GM23338 (cell line): ENCODE data around the gene LRP11. TPM values are rescaled to one million over a fixed set of nuclear protein-coding genes. Genes with fewer than 3 reads are reported as not detected.

Experiments used
- ATAC-seq: fragments of 200-7000 bp; cut with Tn5 transposase; 3 replicates; pipeline ENCODE4 v1.9.1; 2020
- DNase-seq: peaks from one replicate; pipeline ENCODE4 v3.0.0-alpha.2; 2015; ENCODE audit warnings: low spot score
- H2AFZ ChIP-seq: fragments of 200-600 bp; sonication (generic); 2 replicates; pipeline ENCODE4 v1.8.0; 2016; ENCODE audit warnings: antibody characterized with exemption, mild to moderate bottlenecking, moderate library complexity
- H3F3A ChIP-seq: fragments of 200-600 bp; sonication (generic); replicated peaks from 2 replicates; pipeline ENCODE4 v1.8.0; 2017; ENCODE audit warnings: antibody characterized with exemption, mixed run types, low read depth
- H3K27ac ChIP-seq: fragments of 200-600 bp; sonication (generic); 2 replicates; pipeline ENCODE4 v1.6.1; 2016; ENCODE audit warnings: low read depth
- H3K27me3 ChIP-seq: fragments of 200-600 bp; sonication (generic); 2 replicates; pipeline ENCODE4 v1.8.0; 2016; ENCODE audit warnings: mild to moderate bottlenecking, mixed run types, moderate library complexity; ENCODE audit not compliant: insufficient read depth
- H3K36me3 ChIP-seq: fragments of 200-600 bp; sonication (generic); 2 replicates; pipeline ENCODE4 v1.8.0; 2016; ENCODE audit warnings: mild to moderate bottlenecking; ENCODE audit not compliant: insufficient read depth
- H3K4me1 ChIP-seq: fragments of 200-600 bp; sonication (generic); 2 replicates; pipeline ENCODE4 v1.8.0; 2016; ENCODE audit warnings: mild to moderate bottlenecking, moderate library complexity; ENCODE audit not compliant: insufficient read depth
- H3K4me2 ChIP-seq: fragments of 200-600 bp; sonication (generic); 2 replicates; pipeline ENCODE4 v1.7.1; 2017; ENCODE audit warnings: mixed run types
- H3K4me3 ChIP-seq: fragments of 200-600 bp; sonication (generic); 2 replicates; pipeline ENCODE4 v1.6.1; 2016; ENCODE audit warnings: mixed run types
- H3K79me2 ChIP-seq: fragments of 200-600 bp; sonication (generic); replicated peaks from 2 replicates; pipeline ENCODE4 v1.8.0; 2017; ENCODE audit warnings: mild to moderate bottlenecking; ENCODE audit not compliant: insufficient read depth
- H3K9me2 ChIP-seq: fragments of 200-600 bp; sonication (generic); 2 replicates; pipeline ENCODE4 v1.8.0; 2017; ENCODE audit not compliant: insufficient read depth
- H4K20me1 ChIP-seq: fragments of 200-600 bp; sonication (generic); replicated peaks from 2 replicates; pipeline ENCODE4 v1.8.0; 2017; ENCODE audit warnings: mild to moderate bottlenecking; ENCODE audit not compliant: insufficient read depth
- H3K27ac Mint-ChIP-seq: 2 replicates; pipeline ENCODE4 v1.8.0; 2020; ENCODE audit warnings: inconsistent platforms, mild to moderate bottlenecking, moderate library complexity, mixed read lengths
- H3K27me3 Mint-ChIP-seq: 3 replicates; pipeline ENCODE4 v1.8.0; 2022; ENCODE audit warnings: low read depth, mild to moderate bottlenecking, moderate library complexity, mixed read lengths, inconsistent platforms; ENCODE audit not compliant: insufficient read depth, poor library complexity
- H3K36me3 Mint-ChIP-seq: 3 replicates; pipeline ENCODE4 v1.8.0; 2021; ENCODE audit warnings: low read depth, mild to moderate bottlenecking, inconsistent platforms, moderate library complexity, mixed read lengths
- H3K4me1 Mint-ChIP-seq: 3 replicates; pipeline ENCODE4 v1.8.0; 2020; ENCODE audit warnings: mild to moderate bottlenecking, inconsistent platforms, mixed read lengths
- H3K4me3 Mint-ChIP-seq: 3 replicates; pipeline ENCODE4 v1.8.0; 2021; ENCODE audit warnings: moderate library complexity, mild to moderate bottlenecking, inconsistent platforms, mixed read lengths
- H3K9me3 Mint-ChIP-seq: 3 replicates; pipeline ENCODE4 v1.8.0; 2020; ENCODE audit warnings: moderate library complexity, mild to moderate bottlenecking, inconsistent platforms, mixed read lengths
- CREB1 ChIP-seq: fragments of 250-450 bp; sonication (Bioruptor Pico); IDR thresholded peaks from 2 replicates; pipeline ENCODE4 v1.5.0; 2020; ENCODE audit warnings: low read depth, mild to moderate bottlenecking, moderate library complexity
- ETS1 ChIP-seq: IDR thresholded peaks from 2 replicates; pipeline ENCODE4 v1.6.1; 2016; ENCODE audit warnings: antibody characterized with exemption
- EZH2 ChIP-seq: fragments of 200-600 bp; sonication (generic); IDR thresholded peaks from one replicate; pipeline ENCODE4 v1.8.0; 2017; ENCODE audit warnings: antibody characterized with exemption, mild to moderate bottlenecking, low read depth; ENCODE audit not compliant: unreplicated experiment
- EZH2phosphoT487 ChIP-seq: fragments of 200-600 bp; sonication (generic); IDR thresholded peaks from one replicate; pipeline ENCODE4 v1.8.1; 2018; ENCODE audit warnings: antibody characterized with exemption; ENCODE audit not compliant: unreplicated experiment
- NANOG ChIP-seq: IDR thresholded peaks from 2 replicates; pipeline ENCODE4 v1.6.1; 2016; ENCODE audit warnings: antibody characterized with exemption, borderline replicate concordance
- REST ChIP-seq: IDR thresholded peaks from one replicate; pipeline ENCODE4 v1.6.1; 2018; ENCODE audit warnings: antibody characterized with exemption; ENCODE audit not compliant: unreplicated experiment
- STAT1 ChIP-seq: IDR thresholded peaks from one replicate; pipeline ENCODE4 v1.6.1; 2016; ENCODE audit warnings: antibody characterized with exemption; ENCODE audit not compliant: unreplicated experiment
- ZNF114 ChIP-seq: fragments of 250-450 bp; sonication (Bioruptor Pico); IDR thresholded peaks from 2 replicates; pipeline ENCODE4 v1.5.0; 2020; ENCODE audit warnings: mild to moderate bottlenecking, moderate library complexity
- ZNF331 ChIP-seq: fragments of 250-450 bp; sonication (Bioruptor Pico); IDR thresholded peaks from 2 replicates; pipeline ENCODE4 v1.5.0; 2020; ENCODE audit warnings: low read depth, mild to moderate bottlenecking, moderate library complexity
- polyA plus RNA-seq: library from polyadenylated mRNA; unstranded; fragments of >200 nt; fragmentation: Nextera tagmentation; extraction: Ambion mirVana; gene quantifications from 2 replicates; pipeline ENCODE4 v1.2.1, GENCODE V29; 2016
- total RNA-seq: library from RNA; depleted of rRNA; stranded (reverse); fragments of >200 nt; shearing (Covaris generic); gene quantifications from 2 replicates; pipeline ENCODE4 v1.2.3, GENCODE V29; 2014
- TF ChIP-seq, protein P1 (sequence below): fragments of 250-450 bp; sonication (Bioruptor Pico); IDR thresholded peaks from 2 replicates; pipeline ENCODE4 v1.5.0; 2020; ENCODE audit warnings: mild to moderate bottlenecking, moderate library complexity
- TF ChIP-seq, protein P2 (sequence below), 2 experiments: fragments of 200-600 bp in 1 of 2; sonication (generic) in 1 of 2; conservative IDR thresholded peaks; 2 replicates each; pipeline versions ENCODE4 v1.5.1 to v1.6.1; 2016 to 2017; ENCODE audit warnings: antibody characterized with exemption in 2 of 2, low read depth in 2 of 2, mild to moderate bottlenecking in 2 of 2, moderate library complexity in 1 of 2

Gene LRP11
- total and polyA plus RNA-seq, 2 experiments from 2014 or later, result 10.8 to 37.1 TPM

DNA sequence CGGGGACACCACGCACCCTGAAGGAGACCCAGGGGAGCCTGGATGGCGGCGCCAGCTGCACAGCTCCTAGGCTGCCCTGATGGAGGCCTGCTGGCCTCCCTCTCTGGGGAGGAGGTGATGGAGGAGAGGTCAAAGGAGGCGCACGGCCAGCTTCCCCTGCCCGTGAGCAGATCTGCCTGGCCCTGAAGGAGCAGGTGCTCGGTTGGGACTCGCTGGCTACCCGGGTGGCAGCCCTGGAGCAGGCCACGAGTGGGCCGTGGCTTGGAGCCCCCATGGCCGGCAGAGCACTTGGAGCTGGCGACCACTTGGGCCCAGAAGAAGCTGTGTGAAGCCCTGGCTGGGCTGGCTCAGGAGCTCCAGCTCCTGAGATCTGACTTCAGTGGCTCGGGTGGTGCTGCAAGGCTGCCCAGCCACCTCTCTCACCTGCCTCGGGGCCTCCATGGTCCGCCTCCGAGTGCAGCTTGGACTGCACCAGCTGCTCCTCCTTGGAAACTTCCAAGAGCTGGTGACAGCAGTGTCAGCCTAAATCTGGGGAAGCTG is 41.3 kb upstream of the LRP11 start (continued):
- TF ChIP-seq, protein P1, sequence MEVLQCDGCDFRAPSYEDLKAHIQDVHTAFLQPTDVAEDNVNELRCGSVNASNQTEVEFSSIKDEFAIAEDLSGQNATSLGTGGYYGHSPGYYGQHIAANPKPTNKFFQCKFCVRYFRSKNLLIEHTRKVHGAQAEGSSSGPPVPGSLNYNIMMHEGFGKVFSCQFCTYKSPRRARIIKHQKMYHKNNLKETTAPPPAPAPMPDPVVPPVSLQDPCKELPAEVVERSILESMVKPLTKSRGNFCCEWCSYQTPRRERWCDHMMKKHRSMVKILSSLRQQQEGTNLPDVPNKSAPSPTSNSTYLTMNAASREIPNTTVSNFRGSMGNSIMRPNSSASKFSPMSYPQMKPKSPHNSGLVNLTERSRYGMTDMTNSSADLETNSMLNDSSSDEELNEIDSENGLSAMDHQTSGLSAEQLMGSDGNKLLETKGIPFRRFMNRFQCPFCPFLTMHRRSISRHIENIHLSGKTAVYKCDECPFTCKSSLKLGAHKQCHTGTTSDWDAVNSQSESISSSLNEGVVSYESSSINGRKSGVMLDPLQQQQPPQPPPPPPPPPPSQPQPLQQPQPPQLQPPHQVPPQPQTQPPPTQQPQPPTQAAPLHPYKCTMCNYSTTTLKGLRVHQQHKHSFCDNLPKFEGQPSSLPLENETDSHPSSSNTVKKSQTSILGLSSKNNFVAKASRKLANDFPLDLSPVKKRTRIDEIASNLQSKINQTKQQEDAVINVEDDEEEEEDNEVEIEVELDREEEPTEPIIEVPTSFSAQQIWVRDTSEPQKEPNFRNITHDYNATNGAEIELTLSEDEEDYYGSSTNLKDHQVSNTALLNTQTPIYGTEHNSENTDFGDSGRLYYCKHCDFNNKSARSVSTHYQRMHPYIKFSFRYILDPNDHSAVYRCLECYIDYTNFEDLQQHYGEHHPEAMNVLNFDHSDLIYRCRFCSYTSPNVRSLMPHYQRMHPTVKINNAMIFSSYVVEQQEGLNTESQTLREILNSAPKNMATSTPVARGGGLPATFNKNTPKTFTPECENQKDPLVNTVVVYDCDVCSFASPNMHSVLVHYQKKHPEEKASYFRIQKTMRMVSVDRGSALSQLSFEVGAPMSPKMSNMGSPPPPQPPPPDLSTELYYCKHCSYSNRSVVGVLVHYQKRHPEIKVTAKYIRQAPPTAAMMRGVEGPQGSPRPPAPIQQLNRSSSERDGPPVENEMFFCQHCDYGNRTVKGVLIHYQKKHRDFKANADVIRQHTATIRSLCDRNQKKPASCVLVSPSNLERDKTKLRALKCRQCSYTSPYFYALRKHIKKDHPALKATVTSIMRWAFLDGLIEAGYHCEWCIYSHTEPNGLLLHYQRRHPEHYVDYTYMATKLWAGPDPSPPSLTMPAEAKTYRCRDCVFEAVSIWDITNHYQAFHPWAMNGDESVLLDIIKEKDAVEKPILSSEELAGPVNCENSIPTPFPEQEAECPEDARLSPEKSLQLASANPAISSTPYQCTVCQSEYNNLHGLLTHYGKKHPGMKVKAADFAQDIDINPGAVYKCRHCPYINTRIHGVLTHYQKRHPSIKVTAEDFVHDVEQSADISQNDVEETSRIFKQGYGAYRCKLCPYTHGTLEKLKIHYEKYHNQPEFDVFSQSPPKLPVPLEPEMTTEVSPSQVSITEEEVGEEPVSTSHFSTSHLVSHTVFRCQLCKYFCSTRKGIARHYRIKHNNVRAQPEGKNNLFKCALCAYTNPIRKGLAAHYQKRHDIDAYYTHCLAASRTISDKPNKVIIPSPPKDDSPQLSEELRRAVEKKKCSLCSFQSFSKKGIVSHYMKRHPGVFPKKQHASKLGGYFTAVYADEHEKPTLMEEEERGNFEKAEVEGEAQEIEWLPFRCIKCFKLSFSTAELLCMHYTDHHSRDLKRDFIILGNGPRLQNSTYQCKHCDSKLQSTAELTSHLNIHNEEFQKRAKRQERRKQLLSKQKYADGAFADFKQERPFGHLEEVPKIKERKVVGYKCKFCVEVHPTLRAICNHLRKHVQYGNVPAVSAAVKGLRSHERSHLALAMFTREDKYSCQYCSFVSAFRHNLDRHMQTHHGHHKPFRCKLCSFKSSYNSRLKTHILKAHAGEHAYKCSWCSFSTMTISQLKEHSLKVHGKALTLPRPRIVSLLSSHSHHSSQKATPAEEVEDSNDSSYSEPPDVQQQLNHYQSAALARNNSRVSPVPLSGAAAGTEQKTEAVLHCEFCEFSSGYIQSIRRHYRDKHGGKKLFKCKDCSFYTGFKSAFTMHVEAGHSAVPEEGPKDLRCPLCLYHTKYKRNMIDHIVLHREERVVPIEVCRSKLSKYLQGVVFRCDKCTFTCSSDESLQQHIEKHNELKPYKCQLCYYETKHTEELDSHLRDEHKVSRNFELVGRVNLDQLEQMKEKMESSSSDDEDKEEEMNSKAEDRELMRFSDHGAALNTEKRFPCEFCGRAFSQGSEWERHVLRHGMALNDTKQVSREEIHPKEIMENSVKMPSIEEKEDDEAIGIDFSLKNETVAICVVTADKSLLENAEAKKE, result no peak
- no peak for TF ChIP-seq ZNF114
- no peak for TF ChIP-seq EZH2
- no peak for TF ChIP-seq EZH2phosphoT487

- H2AFZ ChIP-seq, result no peak overlapping the region
- H3K4me1 Mint-ChIP-seq, result no peaks in the 10 kb centered on the region; the same call in 2 of the 3 replicates
- H3K9me2 ChIP-seq, result no peaks in the 10 kb centered on the region
- DNase-seq (no peak), ATAC-seq (no peak)
- no peak overlapping the region for H3K4me3 Mint-ChIP-seq
- no peak overlapping the region for H3K4me2 ChIP-seq
- no peak overlapping the region for H3K27ac ChIP-seq
- H3K4me3 ChIP-seq, result no peak overlapping the region
- peaks cover 28% of the 10 kb centered on the region for H3K9me3 Mint-ChIP-seq
- no peaks in the 10 kb centered on the region; the same call in 1 of the 2 replicates for H3K36me3 ChIP-seq
- H3K27me3 Mint-ChIP-seq, result peaks cover 4% of the 10 kb centered on the region
- H3K4me1 ChIP-seq, result no peaks in the 10 kb centered on the region
- no peaks in the 10 kb centered on the region for H4K20me1 ChIP-seq
- no peaks in the 10 kb centered on the region for H3F3A ChIP-seq
- no peak overlapping the region for H3K27ac Mint-ChIP-seq
- no peaks in the 10 kb centered on the region for H3K79me2 ChIP-seq
- H3K36me3 Mint-ChIP-seq, result peaks cover 11% of the 10 kb centered on the region
- no peaks in the 10 kb centered on the region for H3K27me3 ChIP-seq
- TF ChIP-seq, protein P2, sequence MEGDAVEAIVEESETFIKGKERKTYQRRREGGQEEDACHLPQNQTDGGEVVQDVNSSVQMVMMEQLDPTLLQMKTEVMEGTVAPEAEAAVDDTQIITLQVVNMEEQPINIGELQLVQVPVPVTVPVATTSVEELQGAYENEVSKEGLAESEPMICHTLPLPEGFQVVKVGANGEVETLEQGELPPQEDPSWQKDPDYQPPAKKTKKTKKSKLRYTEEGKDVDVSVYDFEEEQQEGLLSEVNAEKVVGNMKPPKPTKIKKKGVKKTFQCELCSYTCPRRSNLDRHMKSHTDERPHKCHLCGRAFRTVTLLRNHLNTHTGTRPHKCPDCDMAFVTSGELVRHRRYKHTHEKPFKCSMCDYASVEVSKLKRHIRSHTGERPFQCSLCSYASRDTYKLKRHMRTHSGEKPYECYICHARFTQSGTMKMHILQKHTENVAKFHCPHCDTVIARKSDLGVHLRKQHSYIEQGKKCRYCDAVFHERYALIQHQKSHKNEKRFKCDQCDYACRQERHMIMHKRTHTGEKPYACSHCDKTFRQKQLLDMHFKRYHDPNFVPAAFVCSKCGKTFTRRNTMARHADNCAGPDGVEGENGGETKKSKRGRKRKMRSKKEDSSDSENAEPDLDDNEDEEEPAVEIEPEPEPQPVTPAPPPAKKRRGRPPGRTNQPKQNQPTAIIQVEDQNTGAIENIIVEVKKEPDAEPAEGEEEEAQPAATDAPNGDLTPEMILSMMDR (conservative IDR thresholded peaks at IDR 0.05; ENCODE audit: low read depth in 2 of 2), result no peak
- no peak for TF ChIP-seq EZH2
- TF ChIP-seq ZNF331 (CRISPR knock-in tag), result no peak
- no peak for TF ChIP-seq CREB1 (CRISPR knock-in tag)
- TF ChIP-seq NANOG, result no peak
- no peak for TF ChIP-seq ETS1
- TF ChIP-seq STAT1, result no peak
- TF ChIP-seq REST, result no peak
Observed at GRCh38 chr6:149904661-149905370, 40.7 kb upstream of the LRP11 start.
